B cell (primary cell): ENCODE data around the gene EPAS1.

Experiments used
- EZH2 ChIP-seq: IDR thresholded peaks from 2 replicates; pipeline ENCODE4 v1.6.1; 2012; ENCODE audit warnings: borderline replicate concordance, low read depth, mild to moderate bottlenecking, moderate library complexity, low read length; ENCODE audit not compliant: insufficient read depth, poor library complexity, severe bottlenecking
- TF ChIP-seq, protein P1 (sequence below): fragments of 200-600 bp; IDR thresholded peaks from one replicate; pipeline ENCODE4 v1.8.0; 2022; ENCODE audit warnings: antibody characterized with exemption, mild to moderate bottlenecking

DNA sequence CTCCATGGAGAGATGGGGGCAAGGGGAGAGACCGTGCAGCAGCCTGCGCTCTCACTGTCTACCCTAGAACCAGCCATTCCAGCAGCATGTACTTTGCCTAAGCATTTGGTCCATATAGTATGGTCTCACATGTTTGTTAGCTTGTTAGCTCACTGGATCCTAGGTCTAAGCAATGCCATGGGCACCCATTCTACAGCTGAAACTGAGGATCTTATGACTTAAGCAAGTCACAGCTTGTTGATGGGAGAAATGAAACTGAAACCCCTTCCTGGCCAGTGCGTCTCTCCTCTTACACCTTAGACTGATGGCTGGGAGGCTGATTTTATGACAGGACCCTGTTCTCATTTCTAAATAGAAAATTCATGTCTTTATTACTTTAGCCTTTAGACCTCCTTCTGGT lies 90.1 kb downstream of the EPAS1 start:
- TF ChIP-seq, protein P1, sequence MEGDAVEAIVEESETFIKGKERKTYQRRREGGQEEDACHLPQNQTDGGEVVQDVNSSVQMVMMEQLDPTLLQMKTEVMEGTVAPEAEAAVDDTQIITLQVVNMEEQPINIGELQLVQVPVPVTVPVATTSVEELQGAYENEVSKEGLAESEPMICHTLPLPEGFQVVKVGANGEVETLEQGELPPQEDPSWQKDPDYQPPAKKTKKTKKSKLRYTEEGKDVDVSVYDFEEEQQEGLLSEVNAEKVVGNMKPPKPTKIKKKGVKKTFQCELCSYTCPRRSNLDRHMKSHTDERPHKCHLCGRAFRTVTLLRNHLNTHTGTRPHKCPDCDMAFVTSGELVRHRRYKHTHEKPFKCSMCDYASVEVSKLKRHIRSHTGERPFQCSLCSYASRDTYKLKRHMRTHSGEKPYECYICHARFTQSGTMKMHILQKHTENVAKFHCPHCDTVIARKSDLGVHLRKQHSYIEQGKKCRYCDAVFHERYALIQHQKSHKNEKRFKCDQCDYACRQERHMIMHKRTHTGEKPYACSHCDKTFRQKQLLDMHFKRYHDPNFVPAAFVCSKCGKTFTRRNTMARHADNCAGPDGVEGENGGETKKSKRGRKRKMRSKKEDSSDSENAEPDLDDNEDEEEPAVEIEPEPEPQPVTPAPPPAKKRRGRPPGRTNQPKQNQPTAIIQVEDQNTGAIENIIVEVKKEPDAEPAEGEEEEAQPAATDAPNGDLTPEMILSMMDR, result no peak
- TF ChIP-seq EZH2, result no peak
